IPS-15b (cell line): Measurements from ENCODE around the gene MYORG.
A peak's percentile ranks its signal among the peaks of the same experiment; 100 is the strongest.

ENCODE experiments used
- H3K27me3 ChIP-seq: one replicate; pipeline ENCODE4 v1.6.1; 2013; ENCODE audit warnings: low read length; ENCODE audit not compliant: control insufficient read depth, insufficient read depth
- H3K36me3 ChIP-seq: one replicate; pipeline ENCODE4 v1.6.1; 2013; ENCODE audit warnings: low read length; ENCODE audit not compliant: control insufficient read depth, insufficient read depth
- H3K4me1 ChIP-seq: one replicate; pipeline ENCODE4 v1.6.1; 2013; ENCODE audit warnings: mild to moderate bottlenecking, low read length; ENCODE audit not compliant: control insufficient read depth, insufficient read depth
- H3K4me3 ChIP-seq: one replicate; pipeline ENCODE4 v1.5.1; 2013; ENCODE audit warnings: low read depth, low read length
- H3K9ac ChIP-seq: one replicate; pipeline ENCODE4 v1.6.1; 2013; ENCODE audit warnings: low read depth, mild to moderate bottlenecking, low read length
- H3K9me3 ChIP-seq: one replicate; pipeline ENCODE4 v1.6.1; 2013; ENCODE audit warnings: mild to moderate bottlenecking, low read length; ENCODE audit not compliant: control insufficient read depth, insufficient read depth

Gene MYORG

GRCh38 chr9:34337403-34337802 lies 39.3 kb downstream of the MYORG start:
- no peaks in the 10 kb centered on the region for H3K27me3 ChIP-seq
- H3K9ac ChIP-seq: no peak overlapping the region
- peaks cover 15% of the 10 kb centered on the region for H3K4me1 ChIP-seq
- H3K9me3 ChIP-seq: no peaks in the 10 kb centered on the region
- H3K36me3 ChIP-seq: peaks cover 16% of the 10 kb centered on the region
- no peak overlapping the region for H3K4me3 ChIP-seq

- no peaks in the 10 kb centered on the region for H3K9me3 ChIP-seq
- H3K4me3 ChIP-seq: no peak overlapping the region
- peaks cover 11% of the 10 kb centered on the region for H3K36me3 ChIP-seq
- H3K9ac ChIP-seq: no peak overlapping the region
- H3K4me1 ChIP-seq: peaks cover 15% of the 10 kb centered on the region
- H3K27me3 ChIP-seq: no peaks in the 10 kb centered on the region
Observed at GRCh38 chr9:34335376-34335775, 41.3 kb downstream of the MYORG start.

GRCh38 chr9:34334916-34335315 lies 41.8 kb downstream of the MYORG start:
- peaks cover 8% of the 10 kb centered on the region for H3K36me3 ChIP-seq
- no peak overlapping the region for H3K4me3 ChIP-seq
- peak overlapping the region; percentile 24 for H3K9ac ChIP-seq
- H3K4me1 ChIP-seq: peaks cover 15% of the 10 kb centered on the region
- H3K9me3 ChIP-seq: no peaks in the 10 kb centered on the region
- no peaks in the 10 kb centered on the region for H3K27me3 ChIP-seq

- H3K36me3 ChIP-seq: peaks cover 6% of the 10 kb centered on the region
Observed at GRCh38 chr9:34334337-34334824, 42.3 kb downstream of the MYORG start.

GRCh38 chr9:34333836-34334235 lies 42.9 kb downstream of the MYORG start:
- peaks cover 15% of the 10 kb centered on the region for H3K4me1 ChIP-seq
- no peaks in the 10 kb centered on the region for H3K9me3 ChIP-seq
- H3K9ac ChIP-seq: no peak overlapping the region
- no peaks in the 10 kb centered on the region for H3K27me3 ChIP-seq
- peaks cover under 1% of the 10 kb centered on the region for H3K36me3 ChIP-seq
- no peak overlapping the region for H3K4me3 ChIP-seq

More at GRCh38 chr9:34334337-34334824, 42.3 kb downstream of the MYORG start:
- Histone ChIP-seq H3K4me3 (no peak overlapping the region), H3K9me3 (no peaks in the 10 kb centered on the region), H3K4me1 (peaks cover 15% of the 10 kb centered on the region), H3K9ac (peak overlapping the region; percentile 24), H3K27me3 (no peaks in the 10 kb centered on the region)

GRCh38 chr9:34332076-34332964 lies 44.4 kb downstream of the MYORG start:
- Histone ChIP-seq H3K9ac (no peak overlapping the region), H3K27me3 (no peaks in the 10 kb centered on the region), H3K4me3 (no peak overlapping the region), H3K36me3 (no peaks in the 10 kb centered on the region), H3K4me1 (peaks cover 21% of the 10 kb centered on the region), H3K9me3 (no peaks in the 10 kb centered on the region)

GRCh38 chr9:34331196-34331595 lies 45.5 kb downstream of the MYORG start:
- Histone ChIP-seq H3K4me1 (peaks cover 21% of the 10 kb centered on the region), H3K9ac (no peak overlapping the region), H3K27me3 (no peaks in the 10 kb centered on the region), H3K36me3 (no peaks in the 10 kb centered on the region), H3K4me3 (no peak overlapping the region), H3K9me3 (no peaks in the 10 kb centered on the region)

GRCh38 chr9:34328987-34329832 lies 47.5 kb downstream of the MYORG start, which contains the start of the genes KIF24 and NUDT2:
Gene KIF24, minus strand, starts transcription at chr9:34329268. Its CDS starts 17,922 bp downstream, at chr9:34311346.
Gene NUDT2, plus strand, starts transcription at chr9:34329569. Its CDS starts 9,471 bp downstream, at chr9:34339040.
- peak within 1 kb of the TSS; percentile 88 for H3K9ac ChIP-seq
- no peaks in the 10 kb centered on the region for H3K9me3 ChIP-seq
- no peaks in the 10 kb centered on the region for H3K27me3 ChIP-seq
- H3K4me3 ChIP-seq: peak within 1 kb of the TSS; percentile 100
- H3K36me3 ChIP-seq: no peaks in the 10 kb centered on the region
- peaks cover 13% of the 10 kb centered on the region for H3K4me1 ChIP-seq

- Histone ChIP-seq H3K27me3 (no peaks in the 10 kb centered on the region), H3K9me3 (no peaks in the 10 kb centered on the region), H3K9ac (peak overlapping the region; percentile 37), H3K36me3 (no peaks in the 10 kb centered on the region), H3K4me1 (peaks cover 8% of the 10 kb centered on the region), H3K4me3 (peak overlapping the region; percentile 99)
Observed at GRCh38 chr9:34328500-34328986, 48.2 kb downstream of the MYORG start.

- Histone ChIP-seq H3K9ac (no peak overlapping the region), H3K36me3 (no peaks in the 10 kb centered on the region), H3K4me3 (no peak overlapping the region), H3K9me3 (no peaks in the 10 kb centered on the region), H3K27me3 (no peaks in the 10 kb centered on the region), H3K4me1 (peaks cover 6% of the 10 kb centered on the region)
Observed at GRCh38 chr9:34326690-34327089, 50.0 kb downstream of the MYORG start.

GRCh38 chr9:34322899-34323591 lies 53.7 kb downstream of the MYORG start:
- peaks cover 3% of the 10 kb centered on the region for H3K4me1 ChIP-seq
- no peaks in the 10 kb centered on the region for H3K36me3 ChIP-seq
- no peaks in the 10 kb centered on the region for H3K9me3 ChIP-seq
- H3K27me3 ChIP-seq: no peaks in the 10 kb centered on the region
- H3K9ac ChIP-seq: no peak overlapping the region
- no peak overlapping the region for H3K4me3 ChIP-seq
